ENCODE data around the gene COPG1. TPM values are rescaled to one million over a fixed set of nuclear protein-coding genes. Genes with fewer than 3 reads are reported as not detected.

COPG1 gene
- total RNA-seq, 1 donor from 2014 or later = 120 TPM

GRCh38 chr3:129295286-129295685, 45.9 kb downstream of the COPG1 start:
- Histone ChIP-seq H3K27ac (ENCODE audit: low read depth, low read length) (no peak overlapping the region), H3K9me3 (ENCODE audit: control insufficient read depth in 3 of 3, low read length in 3 of 3) (no peaks in the 10 kb centered on the region), H3K36me3 (ENCODE audit: control insufficient read depth in 3 of 3, insufficient read depth in 3 of 3, low read length in 3 of 3) (peaks cover 30 to 40% (median 38%) of the 10 kb centered on the region in 3 donors), H3K9ac (ENCODE audit: low read depth in 1 of 3, low read length in 3 of 3) (no peak overlapping the region), H3K4me1 (ENCODE audit: control insufficient read depth in 3 of 3, insufficient read depth in 3 of 3, low read length in 3 of 3) (no peaks in the 10 kb centered on the region), H3K27me3 (ENCODE audit: control insufficient read depth in 3 of 3, insufficient read depth in 3 of 3, low read length in 3 of 3) (no peaks in the 10 kb centered on the region), H3K4me3 (ENCODE audit: low read length in 3 of 3) (no peak overlapping the region)

- Histone ChIP-seq H3K27ac (ENCODE audit: low read depth, low read length) (no peak overlapping the region), H3K9ac (ENCODE audit: low read depth in 1 of 3, low read length in 3 of 3) (no peak overlapping the region), H3K9me3 (ENCODE audit: control insufficient read depth in 3 of 3, low read length in 3 of 3) (no peaks in the 10 kb centered on the region), H3K4me1 (ENCODE audit: control insufficient read depth in 3 of 3, insufficient read depth in 3 of 3, low read length in 3 of 3) (peaks cover 0 to 8% (median 0%) of the 10 kb centered on the region in 3 donors), H3K36me3 (ENCODE audit: control insufficient read depth in 3 of 3, insufficient read depth in 3 of 3, low read length in 3 of 3) (peaks cover 23 to 29% (median 25%) of the 10 kb centered on the region in 3 donors), H3K4me3 (ENCODE audit: low read length in 3 of 3) (no peak overlapping the region), H3K27me3 (ENCODE audit: control insufficient read depth in 3 of 3, insufficient read depth in 3 of 3, low read length in 3 of 3) (no peaks in the 10 kb centered on the region)
Observed at GRCh38 chr3:129304146-129304961, 54.9 kb downstream of the COPG1 start.

GRCh38 chr3:129304962-129305222, 55.5 kb downstream of the COPG1 start:
- no peak overlapping the region for H3K27ac ChIP-seq (ENCODE audit: low read depth, low read length)
- no peaks in the 10 kb centered on the region for H3K27me3 ChIP-seq (ENCODE audit: control insufficient read depth in 3 of 3, insufficient read depth in 3 of 3, low read length in 3 of 3)
- no peaks in the 10 kb centered on the region for H3K9me3 ChIP-seq (ENCODE audit: control insufficient read depth in 3 of 3, low read length in 3 of 3)
- no peak overlapping the region for H3K9ac ChIP-seq (ENCODE audit: low read depth in 1 of 3, low read length in 3 of 3)
- peaks cover 0 to 8% (median 0%) of the 10 kb centered on the region in 3 donors for H3K4me1 ChIP-seq (ENCODE audit: control insufficient read depth in 3 of 3, insufficient read depth in 3 of 3, low read length in 3 of 3)
- H3K36me3 ChIP-seq (ENCODE audit: control insufficient read depth in 3 of 3, insufficient read depth in 3 of 3, low read length in 3 of 3) = peaks cover 23 to 29% (median 23%) of the 10 kb centered on the region in 3 donors
- no peak overlapping the region for H3K4me3 ChIP-seq (ENCODE audit: low read length in 3 of 3)

- Histone ChIP-seq H3K9ac (ENCODE audit: low read depth in 1 of 3, low read length in 3 of 3) (peak overlapping the region in 1 of 3 donors; percentile 50), H3K27ac (ENCODE audit: low read depth, low read length) (peak overlapping the region; percentile 23), H3K36me3 (ENCODE audit: control insufficient read depth in 3 of 3, insufficient read depth in 3 of 3, low read length in 3 of 3) (peaks cover 18 to 26% (median 23%) of the 10 kb centered on the region in 3 donors), H3K4me3 (ENCODE audit: low read length in 3 of 3) (peak overlapping the region in 2 of 3 donors; percentile 24 to 49), H3K9me3 (ENCODE audit: control insufficient read depth in 3 of 3, low read length in 3 of 3) (no peaks in the 10 kb centered on the region), H3K27me3 (ENCODE audit: control insufficient read depth in 3 of 3, insufficient read depth in 3 of 3, low read length in 3 of 3) (no peaks in the 10 kb centered on the region), H3K4me1 (ENCODE audit: control insufficient read depth in 3 of 3, insufficient read depth in 3 of 3, low read length in 3 of 3) (peaks cover 0 to 8% (median 0%) of the 10 kb centered on the region in 3 donors)
Observed at GRCh38 chr3:129305592-129306091, 56.2 kb downstream of the COPG1 start.

- Histone ChIP-seq H3K27me3 (ENCODE audit: control insufficient read depth in 3 of 3, insufficient read depth in 3 of 3, low read length in 3 of 3) (no peaks in the 10 kb centered on the region), H3K4me1 (ENCODE audit: control insufficient read depth in 3 of 3, insufficient read depth in 3 of 3, low read length in 3 of 3) (peaks cover under 1 to 8% (median 5%) of the 10 kb centered on the region in 3 donors), H3K9ac (ENCODE audit: low read depth in 1 of 3, low read length in 3 of 3) (no peak overlapping the region), H3K27ac (ENCODE audit: low read depth, low read length) (no peak overlapping the region), H3K9me3 (ENCODE audit: control insufficient read depth in 3 of 3, low read length in 3 of 3) (no peaks in the 10 kb centered on the region), H3K4me3 (ENCODE audit: low read length in 3 of 3) (no peak overlapping the region), H3K36me3 (ENCODE audit: control insufficient read depth in 3 of 3, insufficient read depth in 3 of 3, low read length in 3 of 3) (peaks cover 5 to 17% (median 14%) of the 10 kb centered on the region in 3 donors)
Observed at GRCh38 chr3:129308636-129309035, 59.2 kb downstream of the COPG1 start.

- Histone ChIP-seq H3K36me3 (ENCODE audit: control insufficient read depth in 3 of 3, insufficient read depth in 3 of 3, low read length in 3 of 3) (peaks cover 0 to 6% (median under 1%) of the 10 kb centered on the region in 3 donors), H3K9me3 (ENCODE audit: control insufficient read depth in 3 of 3, low read length in 3 of 3) (no peaks in the 10 kb centered on the region), H3K9ac (ENCODE audit: low read depth in 1 of 3, low read length in 3 of 3) (no peak overlapping the region), H3K4me1 (ENCODE audit: control insufficient read depth in 3 of 3, insufficient read depth in 3 of 3, low read length in 3 of 3) (peaks cover 9 to 20% (median 14%) of the 10 kb centered on the region in 3 donors), H3K4me3 (ENCODE audit: low read length in 3 of 3) (no peak overlapping the region), H3K27ac (ENCODE audit: low read depth, low read length) (no peak overlapping the region), H3K27me3 (ENCODE audit: control insufficient read depth in 3 of 3, insufficient read depth in 3 of 3, low read length in 3 of 3) (no peaks in the 10 kb centered on the region)
Observed at GRCh38 chr3:129310111-129311011, 61.0 kb downstream of the COPG1 start.

GRCh38 chr3:129311054-129311902, 61.9 kb downstream of the COPG1 start:
- H3K4me1 ChIP-seq (ENCODE audit: control insufficient read depth in 3 of 3, insufficient read depth in 3 of 3, low read length in 3 of 3) = peaks cover 9 to 20% (median 9%) of the 10 kb centered on the region in 3 donors
- no peaks in the 10 kb centered on the region for H3K27me3 ChIP-seq (ENCODE audit: control insufficient read depth in 3 of 3, insufficient read depth in 3 of 3, low read length in 3 of 3)
- H3K9ac ChIP-seq (ENCODE audit: low read depth in 1 of 3, low read length in 3 of 3) = no peak overlapping the region
- H3K9me3 ChIP-seq (ENCODE audit: control insufficient read depth in 3 of 3, low read length in 3 of 3) = no peaks in the 10 kb centered on the region
- no peak overlapping the region for H3K27ac ChIP-seq (ENCODE audit: low read depth, low read length)
- no peak overlapping the region for H3K4me3 ChIP-seq (ENCODE audit: low read length in 3 of 3)
- H3K36me3 ChIP-seq (ENCODE audit: control insufficient read depth in 3 of 3, insufficient read depth in 3 of 3, low read length in 3 of 3) = peaks cover 0 to 6% (median 2%) of the 10 kb centered on the region in 3 donors

GRCh38 chr3:129312021-129312639, 62.7 kb downstream of the COPG1 start:
- no peak overlapping the region for H3K4me3 ChIP-seq (ENCODE audit: low read length in 3 of 3)
- peaks cover 11 to 26% (median 13%) of the 10 kb centered on the region in 3 donors for H3K4me1 ChIP-seq (ENCODE audit: control insufficient read depth in 3 of 3, insufficient read depth in 3 of 3, low read length in 3 of 3)
- H3K27me3 ChIP-seq (ENCODE audit: control insufficient read depth in 3 of 3, insufficient read depth in 3 of 3, low read length in 3 of 3) = no peaks in the 10 kb centered on the region
- H3K36me3 ChIP-seq (ENCODE audit: control insufficient read depth in 3 of 3, insufficient read depth in 3 of 3, low read length in 3 of 3) = peaks cover 0 to 2% (median 1%) of the 10 kb centered on the region in 3 donors
- H3K9ac ChIP-seq (ENCODE audit: low read depth in 1 of 3, low read length in 3 of 3) = no peak overlapping the region
- no peaks in the 10 kb centered on the region for H3K9me3 ChIP-seq (ENCODE audit: control insufficient read depth in 3 of 3, low read length in 3 of 3)
- H3K27ac ChIP-seq (ENCODE audit: low read depth, low read length) = no peak overlapping the region

All from skeletal muscle tissue (tissue), 4 donors.